ENCODE results near the gene CPNE7.

Gene CPNE7

GRCh38 chr16:89607937-89608740 is 32.6 kb downstream of the CPNE7 start:
- no peak for DNase-seq

GRCh38 chr16:89610108-89610453 is 34.5 kb downstream of the CPNE7 start:
- no peak for DNase-seq

GRCh38 chr16:89612415-89613166 is 37.0 kb downstream of the CPNE7 start:
- no peak for DNase-seq

GRCh38 chr16:89613231-89613953 is 37.8 kb downstream of the CPNE7 start, which contains the start of gene DPEP1:
Gene DPEP1 (plus strand): TSS chr16:89613642. CDS start chr16:89630411, 16,769 bp downstream.
- no peak for DNase-seq

DNA sequence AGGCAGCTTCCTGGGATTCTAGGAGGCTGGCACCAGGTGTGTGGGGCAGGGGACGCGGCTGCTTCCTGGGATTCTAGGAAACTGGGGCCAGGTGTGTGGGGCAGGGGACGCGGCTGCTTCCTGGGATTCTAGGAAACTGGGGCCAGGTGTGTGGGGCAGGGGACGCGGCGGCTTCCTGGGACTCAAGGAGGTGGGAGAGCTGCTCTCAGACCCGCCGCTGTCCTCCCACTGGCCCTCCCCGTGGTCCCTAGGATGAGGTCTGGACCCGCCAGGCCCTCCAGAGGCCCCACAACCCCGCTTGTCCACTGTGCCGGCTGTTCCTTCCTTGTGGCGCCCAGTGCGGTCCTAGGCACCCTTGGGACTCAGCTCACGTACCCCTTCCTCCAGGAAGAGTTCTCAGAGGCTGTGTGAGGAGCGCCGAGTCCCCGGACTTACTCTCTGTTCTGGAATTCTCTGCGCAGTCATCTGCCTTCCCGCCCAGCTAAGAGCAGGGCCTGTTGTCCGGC is 38.4 kb downstream of the CPNE7 start:
- no peak for DNase-seq

DNA sequence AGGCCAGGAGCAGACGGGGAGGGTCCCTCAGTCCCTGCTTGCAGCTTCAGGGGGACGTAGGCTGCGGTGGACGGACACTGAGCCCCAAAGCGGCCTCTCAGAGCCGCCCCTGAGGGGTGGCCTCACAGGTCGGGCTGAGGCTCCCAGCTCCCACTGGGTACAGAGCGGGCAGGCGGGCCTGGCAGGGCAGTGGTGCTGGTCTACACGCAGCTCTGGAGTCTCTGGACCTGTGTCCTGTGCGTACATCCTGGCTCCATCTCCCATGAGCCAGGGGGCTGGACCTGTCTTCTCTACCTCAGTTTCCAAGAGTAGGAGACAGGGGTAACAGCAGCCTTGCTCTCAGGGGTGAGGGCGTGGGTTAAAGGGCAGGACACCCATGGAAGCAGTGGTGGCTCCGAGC is 39.6 kb downstream of the CPNE7 start:
- no peak for DNase-seq

DNA sequence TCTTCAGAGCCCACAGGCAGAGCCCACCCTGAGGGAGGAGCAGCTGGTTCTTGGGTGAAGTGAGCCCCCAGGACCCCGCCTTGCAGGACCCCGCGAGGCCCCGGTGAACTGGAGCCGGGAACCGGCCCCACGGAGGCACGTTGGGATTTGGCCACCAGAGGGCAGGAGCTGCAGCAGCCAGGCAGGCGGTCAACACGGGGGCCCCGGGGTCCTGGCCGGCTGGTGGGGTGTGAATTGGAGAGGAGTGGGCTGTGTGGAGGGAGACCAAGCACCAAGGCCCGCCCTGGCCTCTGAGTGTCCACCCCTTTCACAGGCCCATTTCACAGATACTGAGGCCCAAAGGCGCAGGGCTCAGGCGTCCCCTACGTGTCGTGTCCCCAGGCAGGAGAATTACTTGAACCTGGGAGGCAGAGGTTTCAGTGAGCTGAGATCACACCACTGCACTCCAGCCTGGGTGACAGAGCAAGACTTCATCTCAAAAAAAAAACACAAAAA is 40.1 kb downstream of the CPNE7 start:
- no peak for DNase-seq

GRCh38 chr16:89616623-89617022 is 41.1 kb downstream of the CPNE7 start:
- DNase-seq = no peak

DNA sequence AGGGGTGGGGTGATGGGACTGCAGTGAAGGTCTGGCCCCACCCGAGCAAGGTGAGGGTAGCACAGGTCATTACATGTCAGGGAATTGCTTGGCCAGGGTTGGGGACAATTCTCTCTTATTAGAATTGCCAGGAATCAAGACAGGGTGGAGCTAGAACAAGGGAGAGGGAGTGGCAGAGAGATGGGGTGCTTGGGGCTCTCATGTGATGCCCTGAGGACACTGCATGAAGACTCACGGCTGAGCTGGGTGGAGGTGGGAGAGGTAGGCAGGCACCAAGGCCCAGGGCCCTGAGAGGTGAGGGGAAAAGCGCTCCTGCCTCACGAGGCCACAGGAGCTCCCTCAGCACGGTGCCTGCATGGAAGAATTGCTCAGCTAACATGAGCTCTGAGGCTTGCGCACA is 41.5 kb downstream of the CPNE7 start:
- no peak for DNase-seq

GRCh38 chr16:89618109-89618998 is 42.8 kb downstream of the CPNE7 start:
- no peak for DNase-seq

GRCh38 chr16:89619840-89620239 is 44.3 kb downstream of the CPNE7 start:
- no peak for DNase-seq

DNA sequence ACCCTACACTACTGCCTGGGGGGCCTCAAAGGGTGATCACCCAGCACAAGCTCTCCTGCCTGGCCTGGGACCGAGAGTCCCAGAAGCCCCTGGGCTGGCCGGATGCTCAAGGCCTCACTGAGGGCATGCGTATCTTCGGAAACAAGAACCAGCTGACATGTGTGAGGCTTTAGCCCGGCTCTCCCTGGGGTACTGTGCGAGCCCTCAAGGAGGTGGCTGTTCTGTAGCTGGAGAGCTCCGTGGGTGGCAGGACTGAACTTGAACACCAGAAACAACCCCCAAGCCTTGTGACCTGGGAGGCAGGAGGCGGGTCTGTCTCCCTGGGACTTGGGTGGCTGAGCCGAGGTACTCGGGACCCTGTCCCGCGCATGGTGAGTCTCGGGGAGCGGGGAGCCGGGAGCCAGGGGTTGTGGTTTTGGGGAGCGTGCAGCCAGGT is 44.9 kb downstream of the CPNE7 start:
- DNase-seq = no peak

- DNase-seq = no peak
Measured at GRCh38 chr16:89621136-89621697, 45.7 kb downstream of the CPNE7 start.

GRCh38 chr16:89621698-89622409 is 46.3 kb downstream of the CPNE7 start:
- no peak for DNase-seq

GRCh38 chr16:89623511-89624261 is 48.1 kb downstream of the CPNE7 start:
- no peak for DNase-seq

GRCh38 chr16:89624777-89625761 is 49.5 kb downstream of the CPNE7 start:
- no peak for DNase-seq

DNA sequence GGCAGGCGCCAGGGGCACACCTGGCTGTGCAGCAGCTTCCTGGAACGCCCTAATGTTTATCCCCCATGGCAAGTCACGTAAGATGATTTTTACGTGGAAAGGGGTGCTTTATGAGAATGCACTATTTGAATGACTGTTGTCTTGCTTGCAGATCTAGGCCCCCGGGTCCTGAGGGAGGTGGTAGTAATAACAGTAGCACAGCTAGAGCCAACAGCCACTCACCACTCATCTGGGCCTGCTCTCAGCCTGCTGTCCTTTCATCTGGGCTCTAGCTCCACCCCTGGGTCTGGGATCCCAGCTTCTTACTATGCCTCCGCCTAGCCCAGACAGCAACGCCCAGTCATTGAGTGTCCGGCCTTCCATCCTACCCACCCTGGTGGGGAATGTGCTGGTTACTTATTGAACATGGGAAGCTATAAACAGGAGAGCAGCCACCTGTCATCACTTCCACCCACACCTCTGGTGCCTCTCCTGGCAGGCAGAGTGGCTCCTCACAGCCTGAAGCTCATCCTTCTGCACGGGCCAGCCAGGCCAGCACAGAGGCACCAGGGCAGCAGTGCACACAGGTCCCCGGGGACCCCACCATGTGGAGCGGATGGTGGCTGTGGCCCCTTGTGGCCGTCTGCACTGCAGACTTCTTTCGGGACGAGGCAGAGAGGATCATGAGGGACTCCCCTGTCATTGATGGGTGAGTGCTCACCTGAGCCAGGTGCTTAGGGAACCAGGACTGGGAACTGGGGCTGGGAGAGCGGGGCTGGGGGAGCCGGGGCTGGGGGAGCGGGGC is 54.5 kb downstream of the CPNE7 start:
- no peak for DNase-seq

- no peak for DNase-seq
Measured at GRCh38 chr16:89633064-89633631, 57.6 kb downstream of the CPNE7 start.

All from KG1 (cell line).